Eye (tissue), 1 donor: ENCODE data around the gene NCAPG2.

Source experiments
- DNase-seq: peaks from one replicate; pipeline ENCODE4 v3.0.0-alpha.2; 2015

The NCAPG2 gene

DNA sequence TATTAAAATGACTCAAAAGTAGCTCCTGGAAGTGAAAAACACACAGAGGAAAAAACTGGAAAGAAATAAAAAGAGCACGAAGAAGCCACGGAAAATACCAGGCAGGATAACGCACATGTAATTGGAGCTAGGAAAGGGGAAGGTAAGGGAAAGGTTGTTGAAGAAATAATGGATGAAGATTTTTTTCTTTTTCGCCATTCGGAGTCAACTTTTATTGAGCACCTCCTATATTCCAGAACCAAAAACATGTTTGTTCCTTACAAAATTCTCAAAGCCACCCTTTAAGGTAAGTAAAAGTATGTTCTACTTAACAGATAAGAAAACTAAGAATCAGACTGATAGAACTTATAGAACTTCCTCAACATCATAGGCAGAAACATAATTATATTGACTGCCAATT is 84.2 kb downstream of the NCAPG2 start:
- DNase-seq: no peak

DNA sequence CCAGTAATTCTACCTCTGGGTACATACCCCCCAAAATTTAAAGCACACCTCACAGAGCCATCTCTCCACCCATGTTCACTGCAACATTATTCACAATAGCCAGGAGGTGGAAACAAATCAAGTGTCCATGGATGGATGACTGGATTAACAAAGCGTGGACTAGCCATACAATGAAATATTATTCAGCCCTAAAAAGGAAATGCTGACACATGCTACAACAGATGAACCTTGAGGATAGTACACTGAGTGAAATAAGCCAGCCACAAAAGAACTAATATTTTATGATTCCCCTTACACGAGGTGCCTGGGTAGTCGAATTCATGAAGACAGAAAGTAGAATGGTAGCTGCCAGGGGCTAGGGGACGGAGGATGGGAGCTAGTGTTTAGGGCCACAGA is 85.9 kb downstream of the NCAPG2 start:
- no peak for DNase-seq

DNA sequence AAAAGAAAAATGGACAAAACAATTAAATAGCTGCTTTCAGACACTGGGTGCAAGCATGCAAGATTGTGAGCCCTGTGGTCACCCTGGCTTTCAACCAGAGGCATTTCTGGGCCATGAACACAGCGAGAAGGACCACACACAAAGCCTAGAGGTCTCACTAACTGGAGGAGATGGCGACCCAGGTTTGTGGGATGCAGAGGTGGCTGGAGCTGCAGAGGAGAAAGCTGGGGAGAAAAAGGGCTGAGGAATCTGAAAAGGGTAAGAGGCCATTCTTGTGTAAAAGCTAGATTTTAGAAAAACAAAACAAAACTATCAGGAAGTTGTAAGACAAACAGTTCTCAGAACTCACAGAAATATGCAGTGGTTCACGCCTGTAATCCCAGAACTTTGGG is 86.9 kb downstream of the NCAPG2 start:
- DNase-seq: no peak

GRCh38 chr7:158616050-158616449 is 88.6 kb downstream of the NCAPG2 start:
- no peak for DNase-seq

DNA sequence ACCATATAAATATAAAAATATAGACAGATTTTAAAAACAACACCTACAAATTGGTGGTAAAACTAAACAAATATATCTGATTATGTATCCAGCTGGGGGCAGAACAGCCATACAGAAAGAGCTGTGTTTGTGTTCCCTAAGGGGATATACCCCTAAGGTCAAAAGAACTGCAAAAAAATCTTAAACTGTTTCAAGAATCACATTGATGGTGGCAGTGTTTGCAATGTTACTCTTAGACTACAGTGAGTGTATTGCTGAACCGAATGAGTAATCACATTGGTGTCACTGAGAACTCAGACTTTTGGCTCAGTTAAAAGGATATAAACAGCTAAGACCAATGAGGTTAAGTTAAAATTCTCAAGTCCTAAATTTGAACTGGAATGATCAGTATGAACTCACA is 89.9 kb downstream of the NCAPG2 start:
- DNase-seq: no peak

GRCh38 chr7:158613481-158613880 is 91.1 kb downstream of the NCAPG2 start:
- DNase-seq: no peak

GRCh38 chr7:158612546-158612945 is 92.1 kb downstream of the NCAPG2 start:
- DNase-seq: no peak

GRCh38 chr7:158611541-158611940 is 93.1 kb downstream of the NCAPG2 start:
- no peak for DNase-seq

DNA sequence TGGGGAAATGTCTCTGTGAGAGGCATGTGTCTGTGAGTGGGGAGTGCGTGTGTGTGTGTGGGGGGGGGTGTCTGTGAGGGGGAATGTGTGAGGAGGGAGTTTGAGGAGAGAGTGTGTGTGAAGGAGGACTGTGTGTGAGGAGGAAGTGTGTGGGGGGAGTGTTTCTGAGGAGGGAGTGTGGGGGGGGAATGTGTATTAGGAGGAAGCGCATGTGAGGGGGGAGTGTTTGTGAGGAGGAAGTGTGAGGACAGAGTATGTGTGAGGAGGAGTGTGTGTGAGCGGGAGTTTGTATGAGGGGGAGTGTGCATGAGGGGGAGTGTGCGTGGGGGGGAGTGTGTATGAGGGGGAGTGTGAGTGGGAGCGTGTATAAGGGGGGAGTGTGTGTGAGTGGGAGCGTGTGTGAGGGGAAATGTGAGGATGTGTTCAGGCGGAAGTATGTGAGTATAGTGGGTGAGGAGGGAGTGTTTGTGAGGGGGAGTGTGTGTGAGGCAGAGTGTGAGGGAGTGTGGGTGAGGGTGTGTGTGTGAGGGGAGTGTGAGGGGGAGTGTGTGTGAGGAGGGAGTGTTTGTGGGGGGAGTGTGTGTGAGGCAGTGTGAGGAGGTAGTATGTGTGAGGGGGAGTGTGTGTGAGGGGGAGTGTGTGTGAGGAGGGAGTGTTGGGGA is 95.2 kb downstream of the NCAPG2 start:
- DNase-seq: no peak

DNA sequence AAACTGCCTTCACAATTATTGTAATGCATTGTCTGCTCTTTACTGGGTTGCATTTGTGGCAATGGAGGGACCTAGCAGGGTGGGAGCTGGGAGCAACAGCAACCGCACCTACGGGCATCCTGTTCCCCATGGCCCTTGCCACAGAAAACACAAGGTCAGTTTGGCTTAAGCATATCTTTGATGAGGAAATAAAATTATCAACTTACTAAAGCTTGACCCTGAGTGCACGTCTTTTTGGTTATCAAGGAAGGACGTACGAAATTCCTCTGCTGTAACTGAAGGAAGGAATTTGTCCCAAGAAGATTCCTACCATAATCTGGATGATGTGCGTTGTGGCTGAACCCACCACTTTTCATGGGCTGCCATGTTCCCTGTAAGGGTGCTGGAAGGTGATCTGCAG is 97.0 kb downstream of the NCAPG2 start:
- DNase-seq: no peak

DNA sequence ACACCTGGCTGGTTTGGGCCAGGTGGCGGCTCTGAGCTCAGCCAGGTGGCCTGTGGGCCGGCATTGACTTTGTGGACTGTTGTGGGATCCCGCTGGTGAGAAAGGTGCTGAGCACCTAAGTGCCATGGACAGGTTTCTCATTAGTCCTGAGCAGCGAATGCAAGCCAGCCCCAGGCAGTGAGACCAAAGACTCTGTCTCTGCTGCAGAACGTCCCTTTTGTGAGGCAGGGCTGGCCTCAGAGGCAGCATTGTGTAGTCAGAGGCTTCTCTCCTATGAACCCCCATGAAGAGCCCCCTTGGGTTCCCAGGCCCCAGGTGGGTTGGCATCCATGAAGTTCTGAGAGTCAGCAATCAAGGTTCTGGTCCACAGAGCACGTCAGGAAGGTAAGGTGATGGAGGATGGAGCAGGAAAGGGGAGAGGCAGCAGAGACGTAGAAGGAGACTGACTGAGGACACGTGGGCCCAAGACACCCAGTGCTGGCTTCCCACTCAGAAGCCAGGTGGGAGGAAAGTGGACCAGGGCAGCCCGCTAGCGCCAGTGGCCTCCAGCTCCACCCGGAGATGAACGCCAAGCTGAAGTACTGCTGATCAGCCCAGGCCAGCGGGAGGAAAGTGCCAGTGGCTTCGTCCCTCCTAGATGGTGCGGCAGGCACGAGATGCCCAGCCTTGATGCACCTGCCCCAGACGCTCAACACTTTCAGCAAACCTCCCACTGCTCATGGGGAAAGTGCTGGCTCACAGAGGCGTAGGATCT is 97.8 kb downstream of the NCAPG2 start:
- DNase-seq: no peak

GRCh38 chr7:158606129-158606528 is 98.5 kb downstream of the NCAPG2 start:
- DNase-seq: no peak

- DNase-seq: no peak
Measured at GRCh38 chr7:158603773-158604755, 100.5 kb downstream of the NCAPG2 start.

- no peak for DNase-seq
Measured at GRCh38 chr7:158602905-158603772, 101.5 kb downstream of the NCAPG2 start.

DNA sequence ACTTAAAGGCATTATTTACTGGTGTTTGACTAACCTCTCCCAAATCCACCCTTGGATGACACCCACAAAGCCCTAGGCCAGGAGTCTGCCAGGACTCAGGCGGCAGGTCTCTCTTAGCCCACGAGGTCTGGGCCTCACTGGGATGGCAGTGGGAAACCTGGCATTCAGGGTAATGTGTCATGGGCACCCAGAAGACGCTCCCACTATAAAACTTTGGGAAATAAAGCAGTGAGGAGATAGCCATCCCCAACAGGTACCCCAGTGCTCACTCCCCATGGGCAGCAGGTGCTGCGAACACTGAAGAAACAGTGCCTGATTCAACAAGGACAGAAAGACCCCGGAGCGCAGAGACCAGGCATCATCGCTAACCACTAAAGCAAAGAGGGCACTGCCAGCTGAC is 102.6 kb downstream of the NCAPG2 start:
- DNase-seq: no peak

DNA sequence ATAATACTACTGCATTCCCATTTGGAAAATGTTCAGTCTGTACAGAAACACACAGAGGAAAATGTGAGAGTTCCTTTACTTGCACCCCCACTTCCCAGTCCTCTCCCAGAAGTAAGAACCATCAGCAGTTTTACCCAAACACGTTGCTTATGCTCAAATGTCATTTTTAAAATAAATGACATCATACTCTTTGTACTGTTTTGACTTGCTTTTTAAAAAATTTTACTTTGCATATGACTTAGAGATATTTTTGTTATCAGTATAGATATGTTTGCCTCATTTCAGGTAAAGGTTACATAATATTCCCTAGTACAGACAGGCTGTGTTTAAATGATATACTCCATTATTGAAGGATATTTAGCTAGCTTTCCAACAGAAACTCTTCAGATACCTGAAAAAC is 103.5 kb downstream of the NCAPG2 start:
- DNase-seq: no peak

GRCh38 chr7:158596745-158597144 is 107.9 kb downstream of the NCAPG2 start:
- no peak for DNase-seq

DNA sequence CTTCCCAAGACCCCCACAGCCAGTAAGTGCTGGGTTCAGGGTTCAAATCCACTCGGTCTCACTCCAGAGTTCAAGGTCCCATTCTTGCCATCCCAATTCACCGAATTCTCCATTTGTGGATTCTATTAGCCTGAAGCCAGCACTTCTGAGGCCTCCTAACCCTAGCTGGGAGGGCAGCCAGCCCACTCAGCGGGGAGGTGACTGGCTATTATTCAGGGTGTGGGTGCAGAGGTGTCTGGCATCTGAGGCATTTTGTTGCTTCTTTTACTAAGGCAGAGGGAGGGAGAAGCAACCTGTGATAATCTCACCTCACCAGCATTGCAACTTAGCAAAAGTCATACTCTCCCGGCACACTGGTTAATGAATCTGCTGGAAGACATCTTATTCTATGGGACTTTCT is 108.3 kb downstream of the NCAPG2 start:
- DNase-seq: no peak

DNA sequence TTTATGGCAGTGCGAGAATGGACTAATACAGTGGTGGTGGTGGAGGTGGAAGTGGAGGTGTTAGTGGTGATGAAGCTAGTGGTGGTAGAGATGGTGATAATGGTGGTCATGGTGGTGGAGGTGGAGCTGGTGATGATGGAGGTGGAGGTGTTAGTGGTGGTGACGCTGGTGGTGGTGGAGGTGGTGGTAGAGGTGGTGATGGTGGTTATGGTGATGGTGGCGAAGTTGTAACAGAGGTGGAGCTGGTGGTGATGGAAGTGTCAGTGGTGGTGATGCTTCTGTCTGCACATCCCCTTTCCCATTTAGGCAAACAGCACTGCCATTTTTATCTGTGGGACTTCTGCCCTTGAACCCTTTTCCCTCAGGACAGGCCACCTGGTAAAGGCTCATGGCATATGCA is 109.5 kb downstream of the NCAPG2 start:
- no peak for DNase-seq

GRCh38 chr7:158592541-158592940 is 112.1 kb downstream of the NCAPG2 start:
- no peak for DNase-seq

- no peak for DNase-seq
Measured at GRCh38 chr7:158591944-158592343, 112.7 kb downstream of the NCAPG2 start.

- no peak for DNase-seq
Measured at GRCh38 chr7:158590181-158590530, 114.4 kb downstream of the NCAPG2 start.

DNA sequence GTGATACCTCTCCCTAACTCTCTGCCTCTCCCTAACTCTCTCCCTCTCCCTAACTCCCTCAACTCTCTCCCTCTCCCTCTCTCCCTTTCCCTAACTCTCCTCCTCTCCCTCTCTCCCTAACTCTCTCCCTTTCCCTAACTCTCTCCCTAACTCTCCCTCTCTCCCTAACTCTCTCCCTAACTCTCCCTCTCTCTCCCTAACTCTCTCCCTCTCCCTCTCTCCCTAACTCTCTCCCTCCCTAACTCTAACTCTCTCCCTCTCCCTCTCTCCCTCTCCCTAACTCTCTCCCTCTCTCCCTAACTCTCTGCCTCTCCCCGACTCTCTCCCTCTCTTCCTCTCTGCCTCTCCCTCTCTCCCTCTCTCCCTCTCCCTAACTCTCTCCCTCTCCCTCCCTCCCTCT is 115.0 kb downstream of the NCAPG2 start:
- no peak for DNase-seq
